NCI-H345 treated with DMSO at 0.1 percent for 48 hours (cell line): ENCODE measurements around the gene TOE1.
"Not testable (repeated sequence)": the region's sequence is repeated elsewhere in the genome, so short reads cannot be mapped to it uniquely, and the experiment has no call there.

Experiments used
- DNase-seq: peaks from one replicate; lab custom pipeline; 2025; ENCODE audit not compliant: unreplicated experiment; lab: John Stamatoyannopoulos, UW

The TOE1 gene

DNA sequence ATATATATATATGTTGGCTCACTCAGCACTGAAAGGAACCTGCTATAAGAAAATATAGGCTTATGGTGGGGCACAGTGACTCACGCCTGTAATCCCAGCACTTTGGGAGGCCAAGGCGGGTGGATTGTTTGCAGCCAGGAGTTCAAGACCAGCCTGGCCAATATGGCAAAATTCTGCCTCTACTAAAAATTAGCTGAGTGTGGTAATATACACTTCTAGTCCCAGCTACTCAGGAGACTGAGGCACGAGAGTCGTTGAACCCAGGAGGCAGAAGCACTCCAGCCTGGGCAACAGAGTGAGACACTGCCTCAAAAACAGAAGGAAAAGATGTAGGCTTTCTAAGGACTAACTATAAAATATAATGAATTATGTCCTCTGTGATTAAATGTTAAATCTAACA lies 14.9 kb downstream of the TOE1 start:
- DNase-seq = no peak

DNA sequence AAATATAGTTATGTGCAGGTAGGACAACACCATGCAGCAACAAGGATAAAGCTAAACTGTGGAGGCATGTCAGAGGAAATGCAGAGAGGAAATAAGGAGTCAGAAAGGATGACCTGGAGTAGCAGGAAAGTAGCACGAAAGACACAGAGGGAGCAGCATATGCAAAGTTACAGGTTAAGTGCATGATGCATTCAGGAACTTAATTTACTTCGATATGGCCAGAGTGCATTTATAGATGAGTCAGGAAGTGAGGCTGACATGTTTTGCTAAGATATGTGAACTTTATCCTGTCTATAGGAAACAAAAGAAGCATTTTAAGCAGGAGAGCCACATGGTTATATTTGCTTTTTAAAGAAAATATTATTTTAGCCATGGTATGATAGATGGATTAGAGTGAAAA lies 15.7 kb downstream of the TOE1 start:
- no peak for DNase-seq

DNA sequence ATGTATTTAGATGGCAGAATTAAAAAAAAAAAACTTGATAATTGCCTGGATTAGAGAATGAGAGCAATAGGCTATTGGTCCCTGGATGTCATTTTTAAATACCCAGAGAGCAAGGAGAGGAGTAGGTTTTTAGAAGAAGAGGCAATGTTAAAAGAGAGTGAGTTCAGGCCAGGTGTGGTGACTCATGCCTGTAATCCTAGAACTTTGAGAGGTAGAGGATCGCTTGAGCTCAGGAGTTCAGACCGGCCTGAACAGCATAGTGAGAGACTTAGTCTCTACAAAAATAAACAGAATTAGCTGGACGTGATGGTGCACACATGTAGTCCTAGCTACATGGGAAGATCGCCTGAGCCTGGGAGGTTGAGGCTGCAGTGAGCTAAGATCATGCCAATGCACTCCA lies 16.2 kb downstream of the TOE1 start:
- no peak for DNase-seq

DNA sequence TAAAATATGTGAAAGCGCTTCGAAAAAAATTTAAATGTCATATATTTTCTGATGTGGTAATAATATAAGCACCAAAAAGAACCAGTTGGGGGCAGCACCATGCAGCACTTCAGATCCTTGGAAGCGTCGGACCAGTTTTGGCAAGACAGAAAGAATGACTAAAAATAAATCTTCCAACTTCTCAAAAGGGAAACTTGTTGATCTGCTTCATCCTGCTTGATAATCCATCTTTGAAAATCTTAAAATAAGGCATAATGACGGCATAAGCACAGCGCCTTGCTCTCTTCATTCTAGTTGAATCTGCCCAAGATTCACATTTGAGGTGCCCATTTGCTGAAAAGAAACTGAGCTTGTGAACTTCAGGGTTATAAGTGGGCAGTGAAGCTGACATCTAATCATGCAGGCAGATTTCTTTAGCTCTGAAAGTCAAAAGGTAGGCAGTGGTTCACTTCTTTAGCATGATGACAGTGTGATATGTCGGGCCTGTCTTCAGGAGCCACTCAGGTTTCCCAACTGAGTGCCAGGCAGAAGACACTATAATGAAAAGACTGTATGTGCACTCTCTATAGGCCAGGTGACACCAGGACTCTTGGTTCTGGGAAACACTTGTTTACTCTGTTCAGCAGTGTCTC lies 20.0 kb downstream of the TOE1 start:
- DNase-seq = no peak

DNA sequence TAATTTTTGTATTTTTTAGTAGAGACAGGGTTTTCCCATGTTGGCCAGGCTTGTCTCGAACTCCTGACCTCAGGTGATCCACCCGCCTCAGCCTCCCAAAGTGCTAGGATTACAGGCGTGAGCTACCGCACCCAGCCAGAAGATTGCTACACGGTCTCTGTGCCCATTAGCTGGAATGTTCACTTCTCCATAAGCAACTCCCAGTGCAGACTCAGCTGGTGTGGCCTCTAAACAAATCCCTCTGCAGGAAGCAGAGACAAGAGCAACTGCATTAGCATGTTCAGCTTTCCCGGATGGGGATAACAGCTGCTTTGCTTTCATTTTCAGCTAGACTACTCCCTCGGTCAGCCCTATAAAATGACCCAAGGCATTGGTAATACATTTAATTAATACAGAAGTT lies 21.0 kb downstream of the TOE1 start:
- not testable (repeated sequence) for DNase-seq

DNA sequence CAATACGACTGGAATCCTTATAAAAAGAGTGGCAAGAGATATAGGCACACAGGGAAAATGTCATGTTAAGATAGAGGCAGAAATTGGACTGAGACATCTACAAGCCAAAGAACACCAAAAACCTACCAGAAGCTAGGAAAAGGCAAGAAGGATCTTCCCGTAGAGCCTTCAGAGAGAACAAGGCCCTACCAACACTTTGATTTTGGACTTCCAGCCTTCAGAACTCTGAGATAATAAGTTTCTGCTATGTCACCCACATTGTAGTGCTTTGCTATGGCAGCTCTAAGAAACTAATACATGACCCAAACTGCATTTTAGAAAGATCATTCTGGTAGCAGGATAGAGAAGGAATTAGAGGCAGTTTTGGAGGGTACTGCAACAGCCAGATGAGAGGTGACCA lies 24.3 kb downstream of the TOE1 start:
- DNase-seq = no peak

DNA sequence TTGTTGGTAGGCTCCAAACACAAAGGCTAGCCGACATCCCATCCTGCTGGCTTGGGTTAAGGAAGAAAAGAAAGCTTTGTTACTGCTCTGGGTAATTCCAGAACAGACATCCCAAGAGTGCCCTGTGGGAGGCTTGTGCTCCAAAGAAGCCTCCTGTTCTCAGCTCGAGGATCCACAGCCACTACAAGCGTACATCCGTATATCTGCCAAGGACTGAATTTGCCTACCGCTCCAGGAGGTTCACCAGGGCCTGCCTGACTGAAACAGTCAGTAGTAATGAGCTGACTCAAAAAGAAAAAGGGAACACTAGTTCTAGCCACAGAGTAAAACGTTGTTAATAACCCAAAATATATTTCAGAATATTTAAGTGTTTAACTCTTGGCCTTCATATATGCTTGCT lies 25.1 kb downstream of the TOE1 start:
- DNase-seq = no peak

DNA sequence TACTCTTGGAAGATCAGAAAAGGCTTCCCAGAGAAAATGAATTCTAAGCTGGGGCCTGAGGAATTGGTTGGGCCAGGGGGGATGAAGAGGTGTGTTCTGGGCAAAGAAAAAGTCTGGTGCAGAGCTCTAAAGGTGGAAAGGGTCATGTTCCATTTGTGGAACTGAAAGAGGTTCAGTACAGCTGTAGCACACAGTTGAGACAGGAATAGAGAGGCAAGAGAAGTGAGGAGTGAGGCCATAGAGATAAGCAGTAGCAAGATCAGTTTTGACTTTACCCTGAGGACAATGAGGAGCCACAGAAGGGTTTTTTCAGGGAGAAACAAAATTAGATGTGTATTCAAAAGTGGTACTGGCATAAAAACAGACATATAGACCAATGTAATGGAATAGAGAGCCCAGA lies 30.6 kb downstream of the TOE1 start:
- no peak for DNase-seq

DNA sequence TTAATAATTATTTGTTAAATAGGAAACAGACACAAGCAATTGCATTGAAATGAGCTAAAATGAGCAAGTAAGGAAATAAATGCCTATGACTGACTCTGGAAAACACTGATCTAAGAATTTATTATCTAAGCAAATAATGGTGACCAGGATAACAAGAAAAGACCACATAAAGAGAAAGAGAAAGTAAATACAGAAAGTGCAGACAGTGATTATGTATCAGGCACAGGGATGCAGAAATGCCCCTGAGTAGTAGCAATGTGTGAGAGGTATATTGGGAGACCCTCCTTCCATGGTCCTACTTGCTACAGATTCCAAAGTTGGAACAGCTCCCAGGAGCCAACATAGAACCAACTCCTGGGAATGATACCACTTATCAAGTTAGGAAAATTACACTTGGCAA lies 33.6 kb downstream of the TOE1 start:
- no peak for DNase-seq

DNA sequence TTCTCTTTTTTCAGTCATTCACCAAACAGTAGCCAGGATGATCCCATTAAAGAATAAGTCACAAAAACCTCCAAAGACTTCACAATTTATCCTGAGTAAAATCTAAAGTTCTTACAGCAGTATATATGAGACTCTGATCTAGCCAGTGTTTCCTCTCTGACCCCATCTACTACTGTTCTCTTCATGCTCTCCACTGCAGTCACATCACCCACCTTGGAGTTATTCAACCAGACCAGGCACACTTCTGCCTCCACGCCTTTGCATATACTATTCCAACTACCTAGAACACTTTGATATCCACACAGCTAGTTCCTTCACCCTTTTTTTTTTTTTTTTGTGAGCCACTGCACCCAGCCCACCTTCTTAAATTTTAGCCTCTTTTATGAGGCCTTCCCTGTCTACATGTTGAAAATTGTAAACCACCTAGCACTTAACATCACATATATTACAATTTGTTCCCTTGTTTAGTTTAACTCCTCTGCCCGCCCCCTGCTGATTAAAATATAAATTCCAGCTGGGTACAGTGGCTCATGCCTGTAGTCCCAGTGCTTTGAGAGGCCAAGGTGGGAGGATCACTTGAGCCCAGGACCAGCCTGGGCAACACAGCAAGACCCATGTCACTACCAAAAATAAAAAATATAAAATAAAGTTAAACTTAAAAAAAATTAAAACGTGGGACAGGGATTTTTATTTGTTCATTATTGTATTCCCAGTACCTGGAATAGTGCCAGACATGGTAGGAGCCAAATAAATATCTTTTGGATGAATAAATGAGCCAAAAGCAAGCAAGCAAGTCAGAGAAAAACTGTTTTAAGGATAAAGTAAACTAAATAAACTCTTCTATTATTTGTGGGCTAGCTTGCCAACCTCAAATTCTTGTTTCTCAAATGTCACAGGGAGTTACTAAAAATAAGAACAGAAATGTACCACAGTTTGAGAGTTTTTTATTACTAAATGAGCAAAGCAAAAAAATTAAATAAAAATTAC lies 35.4 kb downstream of the TOE1 start:
- DNase-seq = no peak

DNA sequence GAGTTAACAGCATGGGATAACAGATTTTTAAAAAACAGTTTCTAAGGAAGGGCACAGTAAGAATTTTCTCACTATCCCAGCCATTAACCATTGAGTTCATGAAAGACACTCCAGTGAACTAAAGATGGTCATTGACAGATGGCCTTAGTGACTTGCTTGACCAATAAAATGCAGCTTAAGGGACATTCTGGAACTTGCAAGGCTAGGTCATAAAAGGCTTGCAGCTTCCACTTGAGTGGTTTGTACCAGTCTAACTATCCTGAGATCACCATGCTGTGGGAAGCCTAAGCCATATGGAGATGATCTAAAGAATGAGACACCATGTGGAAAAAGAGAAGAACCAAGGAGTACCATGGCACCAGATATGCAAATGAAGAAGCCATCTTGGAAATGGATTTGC lies 38.2 kb downstream of the TOE1 start:
- DNase-seq = no peak

DNA sequence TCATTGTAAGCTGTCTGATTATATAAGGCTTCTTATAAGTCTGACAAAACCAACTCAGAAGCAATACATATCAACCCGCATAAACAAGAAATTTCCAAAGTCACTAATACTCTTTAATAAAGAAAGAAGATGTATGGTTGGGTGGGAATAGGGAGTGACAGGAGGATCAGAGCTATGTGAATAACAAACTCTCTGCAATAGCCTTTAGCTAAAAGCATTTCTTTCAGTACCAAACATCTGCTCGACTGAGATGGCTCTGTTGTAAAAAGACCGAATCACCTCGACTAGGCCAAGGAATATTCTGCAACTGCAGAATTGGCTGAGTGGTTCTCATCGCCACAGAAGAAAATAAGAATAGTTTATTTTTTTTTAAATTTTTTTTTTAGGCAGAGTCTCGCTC lies 39.6 kb downstream of the TOE1 start:
- no peak for DNase-seq

DNA sequence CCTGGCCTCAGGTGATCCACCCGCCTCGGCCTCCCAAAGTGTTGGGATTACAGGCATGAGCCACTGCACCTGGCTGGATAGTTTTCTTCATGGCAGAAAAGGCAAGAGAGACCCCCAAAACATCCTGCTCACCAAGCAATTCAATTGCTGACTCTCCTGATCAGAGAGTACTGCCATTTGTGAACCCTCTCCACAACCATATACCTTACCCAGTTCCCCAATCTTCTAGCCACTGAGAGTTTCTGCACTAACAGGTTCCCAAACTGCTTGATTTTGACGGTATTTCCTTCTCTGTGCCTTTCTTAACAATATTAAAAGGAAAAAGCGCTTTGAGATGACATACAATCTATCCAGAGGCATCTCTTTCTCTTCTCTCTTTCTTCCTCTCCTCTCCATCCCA lies 40.2 kb downstream of the TOE1 start:
- no peak for DNase-seq

DNA sequence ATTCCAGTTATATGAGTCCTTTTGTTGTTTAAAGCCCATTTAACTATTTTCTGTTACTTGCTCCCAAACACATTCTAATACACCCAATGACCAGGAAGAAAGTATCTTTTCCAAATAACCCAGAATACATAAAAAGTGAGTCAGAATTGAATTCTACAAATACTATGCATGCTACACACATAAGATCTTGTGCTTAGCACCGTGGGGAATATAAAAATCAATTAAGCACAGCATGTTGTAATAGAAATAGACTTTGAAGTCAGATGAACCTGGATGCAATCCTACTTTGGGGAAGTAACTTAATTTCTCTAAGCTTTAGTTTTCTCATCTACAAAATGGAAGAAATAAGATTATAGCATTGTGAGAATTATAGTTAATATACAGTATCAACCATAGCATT lies 40.8 kb downstream of the TOE1 start:
- DNase-seq = no peak

DNA sequence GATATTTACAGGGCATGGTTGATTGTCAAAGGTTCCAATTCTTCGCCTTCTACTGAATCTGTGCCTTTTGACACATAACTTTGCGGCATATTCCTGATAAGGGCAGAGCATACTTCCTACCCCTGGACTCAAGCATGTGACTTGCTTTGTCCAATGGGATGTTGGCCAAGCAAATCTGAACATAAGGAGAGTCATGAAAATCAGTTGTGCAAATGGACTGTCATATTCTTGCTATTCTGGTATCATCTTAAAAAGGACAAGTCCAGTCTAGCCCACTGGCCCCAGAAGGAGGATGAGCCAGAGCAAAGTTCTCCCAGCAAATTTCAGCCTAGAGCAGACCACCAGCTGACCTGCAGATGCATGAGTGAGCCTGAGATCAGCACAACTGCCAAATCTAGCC lies 41.3 kb downstream of the TOE1 start:
- DNase-seq = no peak

DNA sequence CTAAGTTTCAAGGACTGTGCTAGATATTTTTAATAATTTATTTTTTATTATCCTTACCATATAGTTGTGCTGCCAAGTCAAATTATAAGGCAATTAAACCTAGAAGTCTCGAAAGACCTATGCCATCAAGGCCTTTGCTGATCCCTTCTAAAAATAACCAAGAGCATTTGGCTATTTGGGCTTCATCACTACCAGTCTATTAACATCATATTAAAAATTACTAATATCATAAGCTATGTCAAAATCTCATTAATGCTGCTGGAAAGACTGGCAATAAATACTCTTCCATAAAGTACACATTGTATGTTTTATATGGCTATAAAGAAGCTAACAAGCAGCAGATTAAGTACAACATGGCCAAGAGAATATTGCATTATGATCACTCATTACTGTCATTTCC lies 43.2 kb downstream of the TOE1 start:
- no peak for DNase-seq

DNA sequence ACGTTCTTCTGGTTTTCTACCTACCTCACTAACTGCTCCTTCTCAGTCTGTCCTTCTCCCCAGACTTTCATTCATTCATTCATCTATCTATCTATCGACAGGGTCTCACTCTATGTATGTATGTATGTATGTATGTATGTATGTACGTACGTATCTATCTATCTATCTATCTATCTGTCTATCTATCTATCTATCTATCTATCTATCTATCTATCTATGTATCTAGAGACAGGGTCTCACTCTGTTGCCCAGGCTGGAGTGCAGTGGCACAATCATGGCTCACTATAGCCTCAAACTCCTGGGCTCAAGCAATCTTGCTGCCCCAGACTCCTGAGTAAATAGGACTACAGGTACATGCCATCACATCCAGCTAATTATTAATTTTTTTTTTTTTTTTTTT lies 44.2 kb downstream of the TOE1 start:
- DNase-seq = not testable (repeated sequence)

DNA sequence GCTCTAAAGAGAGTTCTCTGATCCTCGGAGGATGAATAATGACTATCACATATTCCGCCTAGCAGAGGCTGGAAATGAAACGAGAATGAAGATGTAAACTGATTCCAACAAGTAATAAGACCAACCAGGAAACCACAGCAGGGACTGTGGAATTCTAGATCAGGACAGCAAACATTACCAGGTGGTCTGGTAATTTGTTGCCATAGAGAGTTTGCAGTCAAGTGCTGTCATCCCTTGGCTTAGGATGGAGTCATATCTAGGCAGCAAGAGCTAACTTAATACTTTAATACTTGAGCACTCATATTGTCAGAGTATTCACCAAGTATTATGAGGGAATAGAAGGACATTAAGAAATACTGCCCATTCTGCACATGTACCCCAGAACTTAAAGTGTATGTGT lies 45.3 kb downstream of the TOE1 start:
- DNase-seq = peak; percentile 12

DNA sequence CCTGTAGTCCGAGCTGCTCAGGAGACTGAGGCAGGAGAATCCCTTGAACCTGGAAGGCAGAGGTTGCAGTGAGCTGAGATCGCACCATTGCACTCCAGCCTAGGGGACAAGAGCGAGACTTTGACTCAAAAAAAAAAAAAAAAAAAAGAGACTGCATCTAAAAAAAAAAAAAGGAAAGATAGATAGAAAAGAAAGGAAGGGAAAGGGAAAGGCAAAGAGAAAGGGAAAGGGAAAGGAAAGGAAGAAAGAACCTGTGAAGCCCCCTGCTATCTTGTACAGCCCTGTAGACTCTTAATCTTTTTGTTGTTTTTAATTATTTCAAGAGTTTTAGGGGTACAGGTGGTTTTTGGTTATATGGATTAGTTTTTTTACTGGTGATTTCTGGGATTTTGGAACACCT lies 46.2 kb downstream of the TOE1 start:
- DNase-seq = no peak
